PC-3 (cell line): Measurements from ENCODE around the gene TEAD1. TPM values are rescaled to one million over a fixed set of nuclear protein-coding genes. Genes with fewer than 3 reads are reported as not detected.

Source experiments
- ATAC-seq: fragments of 200-7000 bp; cut with Tn5 transposase; 2 replicates; pipeline ENCODE4 v1.9.1; 2020; ENCODE audit warnings: mild to moderate bottlenecking, moderate library complexity
- BruUV-seq: library from RNA; stranded (reverse); fragments of 400-500 nt; replicated peaks from 2 replicates; lab custom pipeline; 2021; lab: Mats Ljungman, UMichigan
- CTCF ChIA-PET: fragments of 300-600 bp; sonication (Branson Sonifier 250); formaldehyde crosslinking; loops from one replicate; lab custom pipeline; 2022; ENCODE audit warnings: antibody characterized with exemption; lab: Charles Lee
- POLR2A ChIA-PET: fragments of 300-600 bp; sonication (Branson Sonifier 250); formaldehyde crosslinking; loops from one replicate; lab custom pipeline; 2022; ENCODE audit warnings: antibody characterized with exemption; ENCODE audit not compliant: unreplicated experiment; lab: Charles Lee
- DNase-seq: peaks from one replicate; pipeline ENCODE4 v3.0.0-alpha.2; 2015
- H2AFZ ChIP-seq: fragments of 300-600 bp; sonication (generic); 2 replicates; pipeline ENCODE4 v1.6.0; 2016; ENCODE audit warnings: antibody characterized with exemption, low read length
- H3F3A ChIP-seq: fragments of 300-600 bp; sonication (generic); one replicate; pipeline ENCODE4 v1.6.0; 2017; ENCODE audit warnings: antibody characterized with exemption, low read length, control low read depth, mild to moderate bottlenecking; ENCODE audit not compliant: unreplicated experiment
- H3K27ac ChIP-seq: fragments of 300-600 bp; sonication (generic); 2 replicates; pipeline ENCODE4 v1.5.1; 2016; ENCODE audit warnings: mild to moderate bottlenecking, low read length
- H3K27me3 ChIP-seq: fragments of 300-600 bp; sonication (generic); 2 replicates; pipeline ENCODE4 v1.6.1; 2016; ENCODE audit warnings: low read length, mixed read lengths
- H3K36me3 ChIP-seq: fragments of 300-600 bp; sonication (generic); 2 replicates; pipeline ENCODE4 v1.6.1; 2016; ENCODE audit warnings: low read depth, mixed run types, low read length, mixed read lengths
- H3K4me1 ChIP-seq: fragments of 300-600 bp; sonication (generic); 2 replicates; pipeline ENCODE4 v1.5.1; 2016; ENCODE audit warnings: low read length; ENCODE audit not compliant: insufficient read depth
- H3K4me2 ChIP-seq: fragments of 300-600 bp; sonication (generic); 2 replicates; pipeline ENCODE4 v1.6.0; 2016; ENCODE audit warnings: low read length
- H3K4me3 ChIP-seq: fragments of 300-600 bp; sonication (generic); 2 replicates; pipeline ENCODE4 v1.5.1; 2016; ENCODE audit warnings: mild to moderate bottlenecking, low read length, mixed read lengths
- H3K79me2 ChIP-seq: fragments of 300-600 bp; sonication (generic); 2 replicates; pipeline ENCODE4 v1.6.1; 2017; ENCODE audit warnings: low read length, mixed read lengths
- H3K9ac ChIP-seq: fragments of 300-600 bp; sonication (generic); 2 replicates; pipeline ENCODE4 v1.6.0; 2016; ENCODE audit warnings: mild to moderate bottlenecking, low read length
- H3K9me2 ChIP-seq: fragments of 300-600 bp; sonication (generic); replicated peaks from 2 replicates; pipeline ENCODE4 v1.6.1; 2016; ENCODE audit warnings: mixed run types, low read length, mixed read lengths
- H3K9me3 ChIP-seq: fragments of 300-600 bp; sonication (generic); 2 replicates; pipeline ENCODE4 v1.6.1; 2016; ENCODE audit warnings: low read length, mixed read lengths
- H4K20me1 ChIP-seq: fragments of 300-600 bp; sonication (generic); 2 replicates; pipeline ENCODE4 v1.6.1; 2016; ENCODE audit warnings: low read length, mixed read lengths
- CTCF ChIP-seq: fragments of 300-600 bp; sonication (generic); conservative IDR thresholded peaks from 2 replicates; pipeline ENCODE4 v1.5.1; 2017; ENCODE audit warnings: antibody characterized with exemption, low read depth, mild to moderate bottlenecking, low read length
- EZH2 ChIP-seq: fragments of 300-600 bp; sonication (generic); IDR thresholded peaks from one replicate; pipeline ENCODE4 v1.6.1; 2017; ENCODE audit warnings: antibody characterized with exemption, mild to moderate bottlenecking, low read length; ENCODE audit not compliant: unreplicated experiment
- EZH2phosphoT487 ChIP-seq: fragments of 300-600 bp; sonication (generic); IDR thresholded peaks from 2 replicates; pipeline ENCODE4 v1.6.1; 2018; ENCODE audit warnings: mild to moderate bottlenecking, antibody characterized with exemption, low read length, borderline replicate concordance
- intact Hi-C: fragments of 100-400 bp; cut with micrococcal nuclease; formaldehyde crosslinking; loops from 2 replicates; pipeline ENCODE4 v1.9.0; 2023
- total RNA-seq: library from RNA; depleted of rRNA; stranded (reverse); fragments of >200 nt; gene quantifications from 2 replicates; pipeline ENCODE4 v1.2.3, GENCODE V29; 2014

The TEAD1 gene
- total RNA-seq, 1 experiment from 2014 or later = 70.2 TPM

- Histone ChIP-seq H3K27me3 (no peaks in the 10 kb centered on the region), H3K4me2 (no peak overlapping the region), H3K9me2 (no peaks in the 10 kb centered on the region), H3F3A (no peaks in the 10 kb centered on the region), H3K9ac (no peak overlapping the region), H3K9me3 (no peaks in the 10 kb centered on the region), H3K4me1 (peaks cover 12% of the 10 kb centered on the region; the same call in 1 of the 2 replicates), H3K4me3 (no peak overlapping the region), H3K79me2 (peaks cover 96% of the 10 kb centered on the region), H3K36me3 (no peaks in the 10 kb centered on the region), H3K27ac (no peak overlapping the region), H2AFZ (no peak overlapping the region), H4K20me1 (peaks cover 11% of the 10 kb centered on the region; the same call in 1 of the 2 replicates)
- intact Hi-C loops = no loop called here
- TF ChIP-seq EZH2phosphoT487 = no peak
- no peak for TF ChIP-seq CTCF
- no peak for TF ChIP-seq EZH2
- ChIA-PET POLR2A (interaction anchor here (0.7 kb wide), 1 partner anchor 213 kb away, joined by 4 read pairs; no protein-coding TSS in a partner anchor), CTCF (no interaction called here)
- ATAC-seq (0 out of 2 replicates have a peak, but pooled peaks have one; percentile 20), DNase-seq (no peak)
- BruUV-seq = no TSS peak
These were observed 71.6 kb downstream of the TEAD1 start for GRCh38 chr11:12745787-12746186.

GRCh38 chr11:12746593-12747097 is 72.4 kb downstream of the TEAD1 start:
- POLR2A ChIA-PET = no interaction called here
- H4K20me1 ChIP-seq = peaks cover 11% of the 10 kb centered on the region; the same call in 1 of the 2 replicates
- DNase-seq (peak; percentile 14), ATAC-seq (no peak)
- H2AFZ ChIP-seq = no peak overlapping the region
- H3K9me3 ChIP-seq = no peaks in the 10 kb centered on the region
- no peak overlapping the region for H3K4me2 ChIP-seq
- no peaks in the 10 kb centered on the region for H3F3A ChIP-seq
- no peak overlapping the region for H3K27ac ChIP-seq
- no peaks in the 10 kb centered on the region for H3K9me2 ChIP-seq
- H3K4me1 ChIP-seq = peaks cover 12% of the 10 kb centered on the region; the same call in 1 of the 2 replicates
- no peaks in the 10 kb centered on the region for H3K36me3 ChIP-seq
- H3K9ac ChIP-seq = no peak overlapping the region
- BruUV-seq = no TSS peak
- H3K4me3 ChIP-seq = no peak overlapping the region
- intact Hi-C loops = no loop called here
- H3K79me2 ChIP-seq = peaks cover 97% of the 10 kb centered on the region
- CTCF ChIA-PET = no interaction called here
- no peak for TF ChIP-seq CTCF
- no peak for TF ChIP-seq EZH2phosphoT487
- no peak for TF ChIP-seq EZH2
- no peaks in the 10 kb centered on the region for H3K27me3 ChIP-seq

GRCh38 chr11:12748561-12748960 is 74.3 kb downstream of the TEAD1 start:
- no peak for DNase-seq
- Histone ChIP-seq H3K27ac (no peak overlapping the region), H3K9ac (no peak overlapping the region), H3K9me2 (no peaks in the 10 kb centered on the region), H2AFZ (no peak overlapping the region), H4K20me1 (peaks cover 11% of the 10 kb centered on the region; the same call in 1 of the 2 replicates), H3K4me2 (no peak overlapping the region), H3K4me3 (no peak overlapping the region), H3K36me3 (no peaks in the 10 kb centered on the region), H3F3A (no peaks in the 10 kb centered on the region), H3K9me3 (no peaks in the 10 kb centered on the region), H3K4me1 (peaks cover 15% of the 10 kb centered on the region), H3K79me2 (peaks cover 96% of the 10 kb centered on the region), H3K27me3 (no peaks in the 10 kb centered on the region)
- intact Hi-C loops = no loop called here
- BruUV-seq = no TSS peak
- ChIA-PET CTCF (no interaction called here), POLR2A (no interaction called here)
- ATAC-seq = no peak
- TF ChIP-seq CTCF = no peak
- no peak for TF ChIP-seq EZH2phosphoT487
- no peak for TF ChIP-seq EZH2
